H9 (cell line): ENCODE data around the gene ATRIP. TPM values are rescaled to one million over a fixed set of nuclear protein-coding genes. Genes with fewer than 3 reads are reported as not detected.

Source experiments
- DNase-seq: peaks from one replicate; pipeline ENCODE4 v3.0.0-alpha.2; 2017
- H2AFZ ChIP-seq: one replicate; pipeline ENCODE4 v1.6.1; 2013; ENCODE audit warnings: mild to moderate bottlenecking, low read length, control low read depth, moderate library complexity
- H2AK5ac ChIP-seq: 2 replicates; pipeline ENCODE4 v1.6.1; 2013; ENCODE audit warnings: low read length, control low read depth, mixed read lengths; ENCODE audit not compliant: insufficient read length
- H2BK120ac ChIP-seq: one replicate; pipeline ENCODE4 v1.6.1; 2013; ENCODE audit warnings: low read depth, mild to moderate bottlenecking, low read length, control low read depth, inconsistent platforms; ENCODE audit not compliant: poor library complexity, severe bottlenecking
- H2BK12ac ChIP-seq: 2 replicates; pipeline ENCODE4 v1.6.1; 2013; ENCODE audit warnings: low read length, control low read depth, mixed read lengths, low read depth; ENCODE audit not compliant: insufficient read length
- H2BK15ac ChIP-seq: 2 replicates; pipeline ENCODE4 v1.6.1; 2013; ENCODE audit warnings: low read depth, low read length, control low read depth
- H2BK20ac ChIP-seq: one replicate; pipeline ENCODE4 v1.6.1; 2013; ENCODE audit warnings: low read depth, mild to moderate bottlenecking, low read length, control low read depth, inconsistent platforms; ENCODE audit not compliant: poor library complexity, severe bottlenecking
- H2BK5ac ChIP-seq: 2 replicates; pipeline ENCODE4 v1.6.1; 2013; ENCODE audit warnings: low read length, control low read depth, mixed read lengths; ENCODE audit not compliant: insufficient read length
- H3K14ac ChIP-seq: 2 replicates; pipeline ENCODE4 v1.6.1; 2013; ENCODE audit warnings: low read length, control low read depth; ENCODE audit not compliant: insufficient read depth
- H3K18ac ChIP-seq: 2 replicates; pipeline ENCODE4 v1.6.1; 2013; ENCODE audit warnings: low read depth, mild to moderate bottlenecking, mixed read lengths, low read length, control low read depth; ENCODE audit not compliant: insufficient read length
- H3K23ac ChIP-seq: 2 replicates; pipeline ENCODE4 v1.6.1; 2013; ENCODE audit warnings: low read length, control low read depth, mixed read lengths, low read depth; ENCODE audit not compliant: insufficient read length
- H3K23me2 ChIP-seq: 2 replicates; pipeline ENCODE4 v1.6.1; 2013; ENCODE audit warnings: low read depth, mild to moderate bottlenecking, mixed read lengths, low read length, control low read depth; ENCODE audit not compliant: insufficient read length, poor library complexity, severe bottlenecking
- H3K27ac ChIP-seq: 2 replicates; pipeline ENCODE4 v1.5.1; 2013; ENCODE audit warnings: low read length, control low read depth, mixed read lengths, low read depth; ENCODE audit not compliant: insufficient read length
- H3K27me3 ChIP-seq: 2 replicates; pipeline ENCODE4 v1.6.1; 2013; ENCODE audit warnings: low read length, control low read depth, inconsistent platforms; ENCODE audit not compliant: insufficient read depth
- H3K4ac ChIP-seq: 2 replicates; pipeline ENCODE4 v1.6.1; 2013; ENCODE audit warnings: low read depth, mild to moderate bottlenecking, control low read depth, inconsistent platforms, low read length, moderate library complexity
- H3K4me1 ChIP-seq: 2 replicates; pipeline ENCODE4 v1.6.1; 2013; ENCODE audit warnings: low read length, control low read depth, inconsistent platforms; ENCODE audit not compliant: insufficient read depth
- H3K4me2 ChIP-seq: 2 replicates; pipeline ENCODE4 v1.6.1; 2013; ENCODE audit warnings: low read length, control low read depth, mixed read lengths; ENCODE audit not compliant: insufficient read length, insufficient read depth
- H3K56ac ChIP-seq: 2 replicates; pipeline ENCODE4 v1.6.1; 2013; ENCODE audit warnings: low read depth, mild to moderate bottlenecking, mixed read lengths, low read length, control low read depth; ENCODE audit not compliant: insufficient read length
- H3K79me1 ChIP-seq: 2 replicates; pipeline ENCODE4 v1.6.1; 2013; ENCODE audit warnings: low read depth, mild to moderate bottlenecking, moderate library complexity, low read length, control low read depth, inconsistent platforms; ENCODE audit not compliant: insufficient read depth, poor library complexity, severe bottlenecking
- H3K79me2 ChIP-seq: 2 replicates; pipeline ENCODE4 v1.6.1; 2013; ENCODE audit warnings: low read length, control low read depth, inconsistent platforms; ENCODE audit not compliant: insufficient read depth
- H3K9ac ChIP-seq: 2 replicates; pipeline ENCODE4 v1.6.1; 2013; ENCODE audit warnings: low read length, control low read depth, mixed read lengths; ENCODE audit not compliant: insufficient read length; ENCODE audit errors: extremely low read depth
- H3K9me3 ChIP-seq: one replicate; pipeline ENCODE4 v1.6.1; 2013; ENCODE audit warnings: low read depth, low read length, inconsistent platforms; ENCODE audit not compliant: control insufficient read depth
- H3T11ph ChIP-seq: one replicate; pipeline ENCODE4 v1.6.1; 2013; ENCODE audit warnings: mild to moderate bottlenecking, low read length, control low read depth, inconsistent platforms
- H4K20me1 ChIP-seq: one replicate; pipeline ENCODE4 v1.6.1; 2013; ENCODE audit not compliant: control insufficient read depth, insufficient read length, insufficient read depth
- H4K5ac ChIP-seq: 2 replicates; pipeline ENCODE4 v1.6.1; 2013; ENCODE audit warnings: low read depth, mild to moderate bottlenecking, mixed read lengths, low read length, control low read depth; ENCODE audit not compliant: insufficient read length
- H4K8ac ChIP-seq: replicated peaks from 2 replicates; pipeline ENCODE4 v1.6.1; 2013; ENCODE audit warnings: low read length, control low read depth, mixed read lengths, low read depth; ENCODE audit not compliant: insufficient read length
- H4K91ac ChIP-seq: 2 replicates; pipeline ENCODE4 v1.6.1; 2013; ENCODE audit warnings: low read depth, mild to moderate bottlenecking, moderate library complexity, mixed read lengths, low read length, control low read depth; ENCODE audit not compliant: insufficient read length
- H3K27ac Mint-ChIP-seq, 3 experiments: 2 replicates in 2 of 3; 3 replicates in 1 of 3; pipeline ENCODE4 v1.8.0; 2020 to 2021; ENCODE audit warnings: mixed read lengths in 3 of 3, mild to moderate bottlenecking in 1 of 3, moderate library complexity in 1 of 3
- H3K27me3 Mint-ChIP-seq: 2 replicates; pipeline ENCODE4 v1.8.0; 2021; ENCODE audit warnings: low read depth, mild to moderate bottlenecking, moderate library complexity, mixed read lengths
- H3K36me3 Mint-ChIP-seq, 3 experiments: 2 replicates in 2 of 3; 3 replicates in 1 of 3; pipeline ENCODE4 v1.8.0; 2020 to 2021; ENCODE audit warnings: low read depth in 3 of 3, mixed read lengths in 3 of 3; ENCODE audit not compliant: insufficient read depth in 1 of 3
- H3K4me1 Mint-ChIP-seq, 2 experiments: 2 replicates each; pipeline ENCODE4 v1.8.0; 2020; ENCODE audit warnings: mixed read lengths in 2 of 2
- H3K4me3 Mint-ChIP-seq, 2 experiments: 2 replicates in 1 of 2; 3 replicates in 1 of 2; pipeline ENCODE4 v1.8.0; 2020 to 2021; ENCODE audit warnings: mild to moderate bottlenecking in 2 of 2, mixed read lengths in 2 of 2, moderate library complexity in 1 of 2
- H3K9me3 Mint-ChIP-seq, 2 experiments: 2 replicates in 1 of 2; 3 replicates in 1 of 2; pipeline ENCODE4 v1.8.0; 2020; ENCODE audit warnings: mild to moderate bottlenecking in 2 of 2, mixed read lengths in 2 of 2, moderate library complexity in 1 of 2
- WGBS: extraction: QIAGEN DNeasy Blood & Tissue Kit; methylation state at CpG from one replicate; pipeline ENCODE4 v1.1.7; 2013; ENCODE audit warnings: missing lambda C conversion rate, low lambda C conversion rate, mixed read lengths; ENCODE audit not compliant: insufficient read length; ENCODE audit errors: extremely low coverage; 5-methylcytosine and 5-hydroxymethylcytosine counted together
- total RNA-seq: library from RNA; stranded (reverse); gene quantifications from 2 replicates; pipeline ENCODE4 v1.2.1, GENCODE V29; 2021
- TF ChIP-seq, protein P1 (sequence below): fragments of 200-600 bp; sonication (generic); conservative IDR thresholded peaks from 3 replicates; pipeline ENCODE4 v1.8.0; 2021; ENCODE audit warnings: antibody characterized with exemption, mild to moderate bottlenecking

The ATRIP gene
- total RNA-seq, 1 experiment from 2014 or later: 16.3 TPM

- Mint-ChIP-seq H3K36me3 (peaks cover 13 to 32% (median 32%) of the 10 kb centered on the region in 3 experiments), H3K27ac (peak overlapping the region; percentile 34 to 81 (median 65); a peak in 4 of 7 replicates), H3K4me3 (no peak overlapping the region), H3K4me1 (peaks cover 22 to 32% of the 10 kb centered on the region in 2 experiments), H3K9me3 (no peaks in the 10 kb centered on the region; a peak in 1 of 5 replicates), H3K27me3 (no peaks in the 10 kb centered on the region; the same call in 1 of the 2 replicates)
- H3K4me1 ChIP-seq: no peaks in the 10 kb centered on the region
- no peaks in the 10 kb centered on the region for H3K9me3 ChIP-seq
- no peak overlapping the region for H3T11ph ChIP-seq
- H2AK5ac ChIP-seq: no peak overlapping the region
- H3K14ac ChIP-seq: no peak overlapping the region
- H3K9ac ChIP-seq: no peak overlapping the region
- no peak overlapping the region for H4K8ac ChIP-seq
- H3K27me3 ChIP-seq: no peaks in the 10 kb centered on the region
- no peaks in the 10 kb centered on the region for H3K79me1 ChIP-seq
- H3K56ac ChIP-seq: no peak overlapping the region
- H3K23ac ChIP-seq: no peak overlapping the region
- no peak overlapping the region for H3K27ac ChIP-seq
- no peaks in the 10 kb centered on the region for H4K20me1 ChIP-seq
- no peak overlapping the region for H2AFZ ChIP-seq
- H3K18ac ChIP-seq: no peak overlapping the region
- H2BK12ac ChIP-seq: no peak overlapping the region
- no peak overlapping the region for H2BK15ac ChIP-seq
- no CpG with 5 or more reads among the region's 8 CpGs for WGBS
- no peak overlapping the region for H2BK20ac ChIP-seq
- H3K4ac ChIP-seq: no peak overlapping the region
- no peaks in the 10 kb centered on the region; the same call in 1 of the 2 replicates for H3K79me2 ChIP-seq
- no peak for DNase-seq
- no peak overlapping the region for H2BK120ac ChIP-seq
- TF ChIP-seq, protein P1, sequence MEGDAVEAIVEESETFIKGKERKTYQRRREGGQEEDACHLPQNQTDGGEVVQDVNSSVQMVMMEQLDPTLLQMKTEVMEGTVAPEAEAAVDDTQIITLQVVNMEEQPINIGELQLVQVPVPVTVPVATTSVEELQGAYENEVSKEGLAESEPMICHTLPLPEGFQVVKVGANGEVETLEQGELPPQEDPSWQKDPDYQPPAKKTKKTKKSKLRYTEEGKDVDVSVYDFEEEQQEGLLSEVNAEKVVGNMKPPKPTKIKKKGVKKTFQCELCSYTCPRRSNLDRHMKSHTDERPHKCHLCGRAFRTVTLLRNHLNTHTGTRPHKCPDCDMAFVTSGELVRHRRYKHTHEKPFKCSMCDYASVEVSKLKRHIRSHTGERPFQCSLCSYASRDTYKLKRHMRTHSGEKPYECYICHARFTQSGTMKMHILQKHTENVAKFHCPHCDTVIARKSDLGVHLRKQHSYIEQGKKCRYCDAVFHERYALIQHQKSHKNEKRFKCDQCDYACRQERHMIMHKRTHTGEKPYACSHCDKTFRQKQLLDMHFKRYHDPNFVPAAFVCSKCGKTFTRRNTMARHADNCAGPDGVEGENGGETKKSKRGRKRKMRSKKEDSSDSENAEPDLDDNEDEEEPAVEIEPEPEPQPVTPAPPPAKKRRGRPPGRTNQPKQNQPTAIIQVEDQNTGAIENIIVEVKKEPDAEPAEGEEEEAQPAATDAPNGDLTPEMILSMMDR: no peak
- H2BK5ac ChIP-seq: no peak overlapping the region
- H4K5ac ChIP-seq: no peak overlapping the region
- no peak overlapping the region for H3K4me2 ChIP-seq
- peaks cover 5% of the 10 kb centered on the region for H3K23me2 ChIP-seq
- H4K91ac ChIP-seq: no peak overlapping the region
These were observed 21.8 kb downstream of the ATRIP start for GRCh38 chr3:48468329-48468731.
